HCT116 (cell line): ENCODE measurements around the gene CDR2L. TPM values are rescaled to one million over a fixed set of nuclear protein-coding genes. Genes with fewer than 3 reads are reported as not detected.

Source experiments
- ATAC-seq: fragments of 200-7000 bp; cut with Tn5 transposase; 2 replicates; pipeline ENCODE4 v1.9.1; 2020; ENCODE audit warnings: mild to moderate bottlenecking, moderate library complexity
- BruUV-seq: library from RNA; stranded (reverse); fragments of 400-500 nt; replicated peaks from 2 replicates; lab custom pipeline; 2021; lab: Mats Ljungman, UMichigan
- CTCF ChIA-PET: fragments of 300-600 bp; sonication (Branson Sonifier 250); formaldehyde crosslinking; loops from one replicate; lab custom pipeline; 2021; ENCODE audit warnings: antibody characterized with exemption; lab: Charles Lee
- POLR2A ChIA-PET: fragments of 300-600, 350-600 bp; sonication (Branson Sonifier 250); formaldehyde crosslinking; loops from one replicate; lab custom pipeline; 2021; ENCODE audit warnings: antibody characterized with exemption; lab: Charles Lee
- RAD21 ChIA-PET, 2 experiments: fragments of 300-600 bp; sonication (Branson Sonifier 250); formaldehyde crosslinking; loops; one replicate each; lab custom pipeline; 2023; ENCODE audit warnings: low total read pairs in 2 of 2; ENCODE audit not compliant: uncharacterized antibody in 2 of 2, unreplicated experiment in 2 of 2, low non-redundant PET in 1 of 2; lab: Charles Lee
- DNase-seq: peaks from one replicate; pipeline ENCODE4 v3.0.0-alpha.2; 2010; ENCODE audit warnings: low read depth, low spot score
- H2AFZ ChIP-seq: fragments of 200-600 bp; shearing (Covaris generic), sonication (generic); 2 replicates; pipeline ENCODE4 v1.6.1; 2017; ENCODE audit warnings: low read depth, mixed run types, mixed read lengths, antibody characterized with exemption, low read length; ENCODE audit not compliant: poor library complexity, severe bottlenecking
- H3K27ac ChIP-seq: 2 replicates; pipeline ENCODE4 v1.5.1; 2012; ENCODE audit warnings: low read depth, low read length
- H3K27me3 ChIP-seq: fragments of 200-600 bp; sonication (generic); 2 replicates; pipeline ENCODE4 v1.6.1; 2016; ENCODE audit warnings: mixed run types, low read length, mixed read lengths; ENCODE audit not compliant: insufficient read depth
- H3K36me3 ChIP-seq, 2 experiments: fragments of 200-500 bp in 1 of 2; fragments of 200-600 bp in 1 of 2; sonication (Bioruptor generic) in 1 of 2; sonication (generic) in 1 of 2; 2 replicates each; pipeline versions ENCODE4 v1.5.1 to v1.6.1; 2014 to 2016; ENCODE audit warnings: low read length in 2 of 2, inconsistent platforms in 1 of 2, mixed read lengths in 1 of 2, mixed run types in 1 of 2; ENCODE audit not compliant: insufficient read depth in 2 of 2, control insufficient read depth in 1 of 2
- H3K4me1 ChIP-seq, 2 experiments: fragments of 200-600 bp in 1 of 2; sonication (generic) in 1 of 2; 2 replicates each; pipeline versions ENCODE4 v1.5.1 to v1.6.1; 2012 to 2017; ENCODE audit warnings: low read length in 2 of 2, inconsistent platforms in 1 of 2, mild to moderate bottlenecking in 1 of 2, mixed read lengths in 1 of 2, mixed run types in 1 of 2, moderate library complexity in 1 of 2; ENCODE audit not compliant: insufficient read depth in 2 of 2, control insufficient read depth in 1 of 2
- H3K4me2 ChIP-seq: fragments of 200-600 bp; sonication (generic); 2 replicates; pipeline ENCODE4 v1.6.1; 2017; ENCODE audit warnings: mixed run types, low read length, mixed read lengths
- H3K4me3 ChIP-seq, 2 experiments: fragments of 200-600 bp in 1 of 2; sonication (generic) in 1 of 2; replicated peaks in 1 of 2; 2 replicates each; pipeline ENCODE4 v1.5.1; 2011 to 2016; ENCODE audit warnings: low read length in 2 of 2, control low read depth in 1 of 2, low read depth in 1 of 2, mild to moderate bottlenecking in 1 of 2, mixed read lengths in 1 of 2, mixed run types in 1 of 2
- H3K79me2 ChIP-seq: fragments of 200-600 bp; sonication (generic); 2 replicates; pipeline ENCODE4 v1.6.1; 2017; ENCODE audit warnings: mild to moderate bottlenecking, mixed run types, low read length, moderate library complexity, mixed read lengths; ENCODE audit not compliant: insufficient read depth
- H3K9ac ChIP-seq: fragments of 200-600 bp; sonication (generic); 2 replicates; pipeline ENCODE4 v1.6.1; 2016; ENCODE audit warnings: low read length, mixed read lengths
- H3K9me2 ChIP-seq: fragments of 200-600 bp; sonication (generic), shearing (Covaris generic); 2 replicates; pipeline ENCODE4 v1.6.1; 2017; ENCODE audit warnings: mixed run types, mild to moderate bottlenecking, moderate library complexity; ENCODE audit not compliant: insufficient read depth
- H3K9me3 ChIP-seq, 2 experiments: fragments of 200-500 bp in 1 of 2; fragments of 200-600 bp in 1 of 2; sonication (Bioruptor generic) in 1 of 2; sonication (generic) in 1 of 2; 2 replicates each; pipeline ENCODE4 v1.6.1; 2014 to 2017; ENCODE audit warnings: low read length in 2 of 2, mixed read lengths in 2 of 2, inconsistent platforms in 1 of 2, low read depth in 1 of 2, mild to moderate bottlenecking in 1 of 2, mixed run types in 1 of 2, moderate library complexity in 1 of 2; ENCODE audit not compliant: control insufficient read depth in 1 of 2, insufficient read depth in 1 of 2
- H4K20me1 ChIP-seq: fragments of 200-600 bp; sonication (generic), shearing (Covaris generic); 2 replicates; pipeline ENCODE4 v1.6.1; 2017; ENCODE audit warnings: mixed run types, mild to moderate bottlenecking, moderate library complexity; ENCODE audit not compliant: insufficient read depth
- CBX3 ChIP-seq: IDR thresholded peaks from 2 replicates; pipeline ENCODE4 v1.6.1; 2012; ENCODE audit warnings: low read depth
- CTCF ChIP-seq, 3 experiments: fragments of 200-600 bp in 1 of 3; sonication (generic) in 1 of 3; IDR thresholded peaks in 2 of 3; conservative IDR thresholded peaks in 1 of 3; 2 replicates each; pipeline ENCODE4 v1.5.1; 2012 to 2017; ENCODE audit warnings: low read depth in 2 of 3, low read length in 2 of 3, antibody characterized with exemption in 1 of 3, borderline replicate concordance in 1 of 3, control low read depth in 1 of 3, mild to moderate bottlenecking in 1 of 3, mixed read lengths in 1 of 3, mixed run types in 1 of 3, moderate library complexity in 1 of 3; ENCODE audit not compliant: insufficient read depth in 1 of 3
- EZH2 ChIP-seq: fragments of 200-600 bp; sonication (generic); IDR thresholded peaks from 2 replicates; pipeline ENCODE4 v1.6.1; 2017; ENCODE audit warnings: antibody characterized with exemption, mixed run types
- MAX ChIP-seq: IDR thresholded peaks from 2 replicates; pipeline ENCODE4 v1.6.1; 2012
- POLR2AphosphoS5 ChIP-seq: IDR thresholded peaks from 2 replicates; pipeline ENCODE4 v1.6.1; 2011; ENCODE audit warnings: mild to moderate bottlenecking, low read depth, low read length, moderate library complexity
- SP1 ChIP-seq: IDR thresholded peaks from 2 replicates; pipeline ENCODE4 v1.6.1; 2012; ENCODE audit warnings: low read depth
- TCF7L2 ChIP-seq: IDR thresholded peaks from 2 replicates; pipeline ENCODE4 v1.7.0; 2011; ENCODE audit warnings: borderline replicate concordance, inconsistent platforms; ENCODE audit not compliant: insufficient read depth, insufficient read length; ENCODE audit errors: extremely low read depth
- YY1 ChIP-seq: IDR thresholded peaks from 2 replicates; pipeline ENCODE4 v1.6.1; 2011; ENCODE audit warnings: low read length, low read depth, moderate library complexity, mild to moderate bottlenecking; ENCODE audit not compliant: insufficient replicate concordance; ENCODE audit errors: extremely low read depth
- ZFX ChIP-seq: fragments of 450-650 bp; IDR thresholded peaks from 2 replicates; pipeline ENCODE4 v1.6.1; 2017
- intact Hi-C: fragments of 100-400 bp; cut with micrococcal nuclease; formaldehyde crosslinking; loops from 2 replicates; pipeline ENCODE4 v1.10.0; 2022
- total RNA-seq: library from RNA; stranded (reverse); gene quantifications from one replicate; pipeline ENCODE4 v1.2.1, GENCODE V29; 2021; ENCODE audit not compliant: unreplicated experiment

CDR2L gene
- total RNA-seq, 1 experiment from 2014 or later = 26.5 TPM

GRCh38 chr17:74994440-74994839 is 7.0 kb downstream of the CDR2L start (continued):
- TF ChIP-seq TCF7L2 (no peak), MAX (no peak), SP1 (no peak), YY1 (no peak), CTCF (IDR thresholded peaks at IDR 0.05 in 2 of 3, conservative IDR thresholded peaks at IDR 0.05 in 1 of 3; ENCODE audit: borderline replicate concordance in 1 of 3, insufficient read depth in 1 of 3, low read depth in 2 of 3, low read length in 2 of 3) (no peak), EZH2 (no peak)

GRCh38 chr17:74995847-74996246 is 8.4 kb downstream of the CDR2L start:
- Histone ChIP-seq H3K27ac (no peak overlapping the region), H2AFZ (no peak overlapping the region), H3K9me2 (no peaks in the 10 kb centered on the region), H3K9ac (no peak overlapping the region), H3K4me3 (no peak overlapping the region)
- intact Hi-C loops = no loop called here
- TF ChIP-seq SP1 (no peak), TCF7L2 (no peak), POLR2AphosphoS5 (no peak), EZH2 (no peak), CBX3 (no peak), ZFX (no peak), CTCF (IDR thresholded peaks at IDR 0.05 in 2 of 3, conservative IDR thresholded peaks at IDR 0.05 in 1 of 3; ENCODE audit: borderline replicate concordance in 1 of 3, insufficient read depth in 1 of 3, low read depth in 2 of 3, low read length in 2 of 3) (no peak)
- TF ChIP-seq, all 23 proteins: peak for 0
- Histone ChIP-seq H3K4me1 (peaks cover 16 to 28% of the 10 kb centered on the region in 2 experiments), H3K27me3 (no peaks in the 10 kb centered on the region), H3K36me3 (peaks cover 2 to 3% of the 10 kb centered on the region in 2 experiments; a peak in 1 of 4 replicates), H4K20me1 (no peaks in the 10 kb centered on the region), H3K4me2 (peak overlapping the region; percentile 0; the same call in 1 of the 2 replicates), H3K79me2 (peaks cover 14% of the 10 kb centered on the region; the same call in 1 of the 2 replicates), H3K9me3 (no peaks in the 10 kb centered on the region)
- BruUV-seq = no TSS peak
- ChIA-PET POLR2A (interaction anchor here (1.0 kb wide), 1 partner anchor 17 kb away, joined by 3 read pairs; no protein-coding TSS in a partner anchor), RAD21 (no interaction called here), CTCF (interaction anchor here (1.6 kb wide), 1 partner anchor 16 kb away, joined by 6 read pairs; the partner anchor contains the start of gene MRPL58)
- no peak for ATAC-seq
- no peak for DNase-seq
